HG03045 (cell line): ENCODE measurements around the gene ATP8A2.
"Not testable (repeated sequence)": the region's sequence is repeated elsewhere in the genome, so short reads cannot be mapped to it uniquely, and the experiment has no call there.

Experiments
- ATAC-seq: cut with Tn5 transposase; IDR thresholded peaks from one replicate; pipeline ENCODE4 v1.9.1; 2021; ENCODE audit warnings: mild to moderate bottlenecking, moderate library complexity; ENCODE audit not compliant: unreplicated experiment

Gene ATP8A2

GRCh38 chr13:26060357-26060756 lies 688.6 kb downstream of the ATP8A2 start:
- ATAC-seq = no peak

- no peak for ATAC-seq
Measured at GRCh38 chr13:26061256-26061655, 689.5 kb downstream of the ATP8A2 start.

DNA sequence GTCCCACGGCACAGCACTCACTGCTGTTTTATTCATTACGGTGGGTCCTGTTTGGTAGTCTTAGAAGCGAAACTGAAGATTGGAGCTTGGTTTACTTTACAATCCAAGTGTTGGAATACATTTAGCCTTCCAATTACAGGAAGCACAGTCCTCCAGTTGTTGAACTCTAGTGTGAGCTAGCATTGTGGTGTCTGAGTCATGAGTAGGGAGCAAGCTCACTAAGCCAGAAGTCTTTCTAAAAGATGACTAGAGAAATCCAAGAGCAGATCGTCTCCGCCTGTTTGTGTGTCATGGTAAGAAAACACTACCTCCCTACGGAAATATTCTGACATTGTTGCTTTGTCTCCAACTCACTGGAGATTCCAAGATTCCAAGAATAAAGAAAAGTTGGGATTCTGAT lies 690.2 kb downstream of the ATP8A2 start:
- no peak for ATAC-seq

DNA sequence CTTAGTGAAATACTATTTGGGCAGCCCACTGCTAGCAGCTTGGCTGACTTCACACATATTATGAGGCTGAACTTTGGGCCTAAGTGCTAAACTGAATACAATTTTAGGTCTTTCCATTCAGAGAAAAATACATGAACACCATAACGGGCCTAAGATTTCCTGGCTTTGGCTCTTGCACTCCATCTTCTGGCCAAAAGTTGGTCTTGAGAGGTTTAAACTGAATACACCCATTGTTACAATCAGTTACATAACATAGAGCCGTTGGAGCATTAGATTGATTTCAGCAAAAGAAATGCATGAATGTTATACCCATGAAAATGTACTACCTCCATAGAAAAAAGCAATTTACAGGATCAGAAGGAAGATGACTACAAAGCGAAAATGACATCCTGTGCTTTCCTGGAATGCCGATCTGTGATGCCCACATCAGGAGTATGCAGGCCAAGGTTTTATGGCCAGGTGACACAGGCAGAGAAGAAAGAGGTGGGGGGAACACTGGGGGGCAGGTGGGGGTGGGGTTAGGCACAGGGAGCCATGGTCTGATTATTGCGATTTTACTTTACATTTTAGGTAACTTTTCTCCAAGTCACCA lies 691.2 kb downstream of the ATP8A2 start:
- no peak for ATAC-seq

- not testable (repeated sequence) for ATAC-seq
Measured at GRCh38 chr13:26066492-26066891, 694.7 kb downstream of the ATP8A2 start.

DNA sequence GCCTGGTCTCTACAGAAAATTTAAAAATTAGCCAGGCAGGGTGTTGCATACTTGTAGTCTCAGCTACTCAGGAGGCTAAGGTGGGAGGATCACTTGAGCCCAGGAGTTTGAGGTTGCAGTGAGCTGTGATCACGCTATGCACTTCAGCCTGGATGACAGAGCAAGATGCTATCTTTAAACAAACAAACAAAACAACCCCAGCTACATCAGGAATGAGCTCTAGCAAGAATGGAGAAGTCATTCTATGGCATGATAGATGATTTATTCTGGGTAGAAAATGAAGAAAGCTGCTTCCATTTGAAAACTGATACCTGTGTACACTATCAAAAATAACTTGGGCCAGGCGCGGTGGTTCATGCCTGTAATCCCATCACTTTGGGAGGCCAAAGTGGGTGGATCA lies 695.8 kb downstream of the ATP8A2 start:
- ATAC-seq = no peak

DNA sequence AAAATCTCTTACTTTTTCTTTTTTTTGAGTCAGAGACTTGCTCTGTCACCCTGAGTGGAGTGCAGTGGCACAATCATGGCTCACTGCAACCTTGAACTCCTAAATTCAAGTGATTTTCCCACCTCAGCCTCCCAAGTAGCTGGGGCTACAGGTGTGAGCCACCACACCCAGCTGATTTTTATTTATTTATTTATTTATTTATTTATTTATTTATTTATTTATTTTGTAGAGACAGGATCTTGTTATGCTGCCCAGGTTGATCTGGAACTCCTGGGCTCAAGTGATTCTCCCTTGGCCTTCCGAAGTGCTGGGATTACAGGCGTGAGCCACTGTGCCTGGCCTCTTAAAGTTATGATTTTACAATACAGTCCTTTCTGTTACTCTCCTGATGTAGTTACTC lies 696.6 kb downstream of the ATP8A2 start:
- ATAC-seq = not testable (repeated sequence)

DNA sequence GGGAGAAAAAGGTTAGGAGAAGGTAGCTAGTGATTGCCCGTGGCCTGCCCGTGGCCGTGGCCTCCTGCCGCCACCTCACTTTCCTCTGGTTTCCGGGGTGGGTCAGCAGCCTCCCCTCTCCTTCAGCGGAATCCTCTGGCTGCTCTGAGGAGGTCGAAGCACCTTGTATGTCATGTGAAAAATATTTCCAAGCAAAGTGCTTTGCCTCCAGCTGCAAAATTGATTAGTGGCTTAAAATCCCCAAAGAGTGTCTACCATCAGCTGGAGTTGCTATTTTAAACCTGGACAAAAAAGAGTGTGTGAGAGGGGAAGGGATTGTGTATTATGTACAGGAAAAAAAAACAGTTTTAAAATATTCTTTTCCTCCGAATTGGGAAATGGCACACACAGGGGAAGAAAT lies 697.9 kb downstream of the ATP8A2 start:
- ATAC-seq = not testable (repeated sequence)

GRCh38 chr13:26071691-26072090 lies 699.9 kb downstream of the ATP8A2 start:
- no peak for ATAC-seq

GRCh38 chr13:26072335-26072734 lies 700.6 kb downstream of the ATP8A2 start:
- ATAC-seq = not testable (repeated sequence)

- no peak for ATAC-seq
Measured at GRCh38 chr13:26074706-26075105, 702.9 kb downstream of the ATP8A2 start.
